ENCODE measurements around the gene TMEM203. TPM values are rescaled to one million over a fixed set of nuclear protein-coding genes. Genes with fewer than 3 reads are reported as not detected.

Gene TMEM203
- polyA plus RNA-seq, 1 donor from 2014 or later, result 61.1 TPM

GRCh38 chr9:137242269-137243203 is 37.1 kb upstream of the TMEM203 start:
- TF ChIP-seq EZH2 (IDR thresholded peaks at IDR 0.05; ENCODE audit: borderline replicate concordance, insufficient read depth, low read length, poor library complexity, severe bottlenecking), result no peak
- TF ChIP-seq EP300 (conservative IDR thresholded peaks at IDR 0.05; ENCODE audit: poor library complexity, severe bottlenecking), result no peak
- no peak for TF ChIP-seq TAF1 (IDR thresholded peaks at IDR 0.05; ENCODE audit: low read depth)
- no peak for TF ChIP-seq RAD21 (conservative IDR thresholded peaks at IDR 0.05)
- TF ChIP-seq MXI1 (conservative IDR thresholded peaks at IDR 0.05; ENCODE audit: poor library complexity, severe bottlenecking), result no peak
- no peak for TF ChIP-seq REST (IDR thresholded peaks at IDR 0.05; ENCODE audit: borderline replicate concordance)
- TF ChIP-seq CTCF (IDR thresholded peaks at IDR 0.05; ENCODE audit: poor library complexity, severe bottlenecking), result no peak
- no peak for TF ChIP-seq POLR2AphosphoS5 (IDR thresholded peaks at IDR 0.05)
- TF ChIP-seq SMC3 (conservative IDR thresholded peaks at IDR 0.05; ENCODE audit: poor library complexity), result no peak
- Histone ChIP-seq H2AFZ (ENCODE audit: low read depth, low read length) (no peak overlapping the region), H4K20me1 (ENCODE audit: insufficient read depth) (no peaks in the 10 kb centered on the region), H3K4me3 (ENCODE audit: low read length) (peak overlapping the region; percentile 92), H3K9me2 (ENCODE audit: insufficient read depth, low read length) (no peaks in the 10 kb centered on the region), H3K36me3 (ENCODE audit: insufficient read depth, low read length) (no peaks in the 10 kb centered on the region), H3K9me3 (ENCODE audit: low read length) (no peaks in the 10 kb centered on the region), H3F3A (ENCODE audit: insufficient read depth, low read length, poor library complexity, severe bottlenecking) (no peaks in the 10 kb centered on the region), H3K79me2 (replicated peaks; ENCODE audit: insufficient read depth, low read length) (peaks cover 14% of the 10 kb centered on the region), H3K4me2 (ENCODE audit: low read length) (peak overlapping the region; percentile 78), H3K27me3 (ENCODE audit: insufficient read depth, low read depth, low read length) (no peaks in the 10 kb centered on the region), H3K9ac (ENCODE audit: low read length) (peak overlapping the region; percentile 66), H3K27ac (ENCODE audit: low read length) (no peak overlapping the region)

DNA sequence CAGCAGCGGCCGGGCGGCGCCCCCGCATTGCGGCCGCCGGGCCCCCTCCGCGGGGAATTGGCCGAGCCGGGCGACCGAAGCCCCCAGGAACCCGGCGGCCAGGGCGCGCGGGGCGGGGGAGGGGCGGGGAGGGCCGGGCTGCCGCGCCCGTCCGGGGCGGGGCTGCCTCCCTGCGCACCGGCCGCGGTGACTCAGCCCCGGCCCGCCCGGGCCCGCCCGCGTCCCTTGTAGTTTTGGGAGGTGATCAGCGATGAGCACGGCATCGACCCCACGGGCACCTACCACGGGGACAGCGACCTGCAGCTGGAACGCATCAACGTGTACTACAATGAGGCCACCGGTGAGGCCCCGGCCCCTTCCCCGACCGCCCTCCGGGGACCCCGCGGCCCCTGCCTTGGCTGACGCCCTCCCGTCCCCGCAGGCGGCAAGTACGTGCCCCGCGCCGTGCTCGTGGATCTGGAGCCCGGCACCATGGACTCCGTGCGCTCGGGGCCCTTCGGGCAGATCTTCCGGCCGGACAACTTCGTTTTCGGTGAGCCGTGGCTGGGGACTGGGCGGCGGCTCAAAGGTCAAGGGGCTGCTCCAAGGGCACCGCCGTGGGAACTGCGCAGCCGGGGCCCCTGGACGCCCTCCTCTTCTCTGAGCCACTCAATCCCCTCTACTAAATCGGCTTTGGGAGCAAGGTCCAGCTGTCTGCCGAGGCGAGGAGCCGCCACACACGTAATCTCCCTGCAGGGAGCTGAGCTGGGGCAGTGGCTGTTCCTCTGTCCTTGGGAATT is 36.2 kb upstream of the TMEM203 start:
- no peaks in the 10 kb centered on the region for H3K9me3 ChIP-seq (ENCODE audit: low read length)
- H3F3A ChIP-seq (ENCODE audit: insufficient read depth, low read length, poor library complexity, severe bottlenecking), result no peaks in the 10 kb centered on the region
- TF ChIP-seq MXI1 (conservative IDR thresholded peaks at IDR 0.05; ENCODE audit: poor library complexity, severe bottlenecking) (no peak), TAF1 (IDR thresholded peaks at IDR 0.05; ENCODE audit: low read depth) (no peak), REST (IDR thresholded peaks at IDR 0.05; ENCODE audit: borderline replicate concordance) (no peak), CTCF (IDR thresholded peaks at IDR 0.05; ENCODE audit: poor library complexity, severe bottlenecking) (no peak), RAD21 (conservative IDR thresholded peaks at IDR 0.05) (no peak), SMC3 (conservative IDR thresholded peaks at IDR 0.05; ENCODE audit: poor library complexity) (no peak), EZH2 (IDR thresholded peaks at IDR 0.05; ENCODE audit: borderline replicate concordance, insufficient read depth, low read length, poor library complexity, severe bottlenecking) (no peak), POLR2AphosphoS5 (IDR thresholded peaks at IDR 0.05) (no peak), EP300 (conservative IDR thresholded peaks at IDR 0.05; ENCODE audit: poor library complexity, severe bottlenecking) (no peak)
- H4K20me1 ChIP-seq (ENCODE audit: insufficient read depth), result no peaks in the 10 kb centered on the region
- peak overlapping the region; percentile 66 for H3K9ac ChIP-seq (ENCODE audit: low read length)
- no peaks in the 10 kb centered on the region for H3K36me3 ChIP-seq (ENCODE audit: insufficient read depth, low read length)
- no peak overlapping the region for H2AFZ ChIP-seq (ENCODE audit: low read depth, low read length)
- peak overlapping the region; percentile 92 for H3K4me3 ChIP-seq (ENCODE audit: low read length)
- no peaks in the 10 kb centered on the region for H3K27me3 ChIP-seq (ENCODE audit: insufficient read depth, low read depth, low read length)
- peaks cover 14% of the 10 kb centered on the region for H3K79me2 ChIP-seq (replicated peaks; ENCODE audit: insufficient read depth, low read length)
- H3K9me2 ChIP-seq (ENCODE audit: insufficient read depth, low read length), result no peaks in the 10 kb centered on the region
- H3K4me2 ChIP-seq (ENCODE audit: low read length), result peak overlapping the region; percentile 78
- no peak overlapping the region for H3K27ac ChIP-seq (ENCODE audit: low read length)
